Measurements from ENCODE around the gene REM1.

REM1 gene

GRCh38 chr20:31523361-31524283, 48.5 kb downstream of the REM1 start:
- no peak for DNase-seq (ENCODE audit: low read depth)

GRCh38 chr20:31527266-31527665, 52.2 kb downstream of the REM1 start:
- DNase-seq (ENCODE audit: low read depth) = no peak

All from activated T-cell treated with anti-CD3 and anti-CD28 coated beads for 48 hours (primary cell).